CD4-positive, alpha-beta T cell treated with Interleukin-17A for 1 hour (primary cell): ENCODE data around the gene DPCD.

ENCODE experiments used
- DNase-seq: peaks from one replicate; pipeline ENCODE4 v3.0.0-alpha.2; 2020

Gene DPCD

GRCh38 chr10:101587725-101588653, at the start of gene DPCD, which contains the start of gene POLL:
DPCD (plus strand) TSS chr10:101588321; CDS start chr10:101588337, 16 bp downstream.
POLL (minus strand) TSS chr10:101588257; CDS start chr10:101587360, 897 bp downstream.
- peak; percentile 91 for DNase-seq

- no peak for DNase-seq
Observed at GRCh38 chr10:101538446-101538845, 49.7 kb upstream of the DPCD start.

GRCh38 chr10:101545898-101546297, 42.2 kb upstream of the DPCD start:
- no peak for DNase-seq

- DNase-seq = no peak
Observed at GRCh38 chr10:101550965-101551364, 37.2 kb upstream of the DPCD start.

- no peak for DNase-seq
Observed at GRCh38 chr10:101552442-101552841, 35.7 kb upstream of the DPCD start.

- no peak for DNase-seq
Observed at GRCh38 chr10:101557541-101557940, 30.6 kb upstream of the DPCD start.

- DNase-seq = peak; percentile 7
Observed at GRCh38 chr10:101558204-101558603, 29.9 kb upstream of the DPCD start.

GRCh38 chr10:101558671-101559595, 29.2 kb upstream of the DPCD start:
- no peak for DNase-seq

GRCh38 chr10:101559596-101560297, 28.4 kb upstream of the DPCD start:
- no peak for DNase-seq

- no peak for DNase-seq
Observed at GRCh38 chr10:101560298-101561067, 27.6 kb upstream of the DPCD start.

- no peak for DNase-seq
Observed at GRCh38 chr10:101561068-101561915, 26.8 kb upstream of the DPCD start.

- no peak for DNase-seq
Observed at GRCh38 chr10:101562231-101562630, 25.9 kb upstream of the DPCD start.

GRCh38 chr10:101563007-101563406, 25.1 kb upstream of the DPCD start:
- DNase-seq = no peak

GRCh38 chr10:101563497-101564040, 24.6 kb upstream of the DPCD start:
- no peak for DNase-seq

- DNase-seq = no peak
Observed at GRCh38 chr10:101564490-101564991, 23.6 kb upstream of the DPCD start.

- no peak for DNase-seq
Observed at GRCh38 chr10:101565370-101565900, 22.7 kb upstream of the DPCD start.

GRCh38 chr10:101565936-101566332, 22.2 kb upstream of the DPCD start:
- DNase-seq = no peak

GRCh38 chr10:101566333-101567164, 21.6 kb upstream of the DPCD start:
- no peak for DNase-seq
